ENCODE data around the gene RIMS4. TPM values are rescaled to one million over a fixed set of nuclear protein-coding genes. Genes with fewer than 3 reads are reported as not detected.

The RIMS4 gene
- total RNA-seq, 1 experiment from 2014 or later: 16.3 TPM

DNA sequence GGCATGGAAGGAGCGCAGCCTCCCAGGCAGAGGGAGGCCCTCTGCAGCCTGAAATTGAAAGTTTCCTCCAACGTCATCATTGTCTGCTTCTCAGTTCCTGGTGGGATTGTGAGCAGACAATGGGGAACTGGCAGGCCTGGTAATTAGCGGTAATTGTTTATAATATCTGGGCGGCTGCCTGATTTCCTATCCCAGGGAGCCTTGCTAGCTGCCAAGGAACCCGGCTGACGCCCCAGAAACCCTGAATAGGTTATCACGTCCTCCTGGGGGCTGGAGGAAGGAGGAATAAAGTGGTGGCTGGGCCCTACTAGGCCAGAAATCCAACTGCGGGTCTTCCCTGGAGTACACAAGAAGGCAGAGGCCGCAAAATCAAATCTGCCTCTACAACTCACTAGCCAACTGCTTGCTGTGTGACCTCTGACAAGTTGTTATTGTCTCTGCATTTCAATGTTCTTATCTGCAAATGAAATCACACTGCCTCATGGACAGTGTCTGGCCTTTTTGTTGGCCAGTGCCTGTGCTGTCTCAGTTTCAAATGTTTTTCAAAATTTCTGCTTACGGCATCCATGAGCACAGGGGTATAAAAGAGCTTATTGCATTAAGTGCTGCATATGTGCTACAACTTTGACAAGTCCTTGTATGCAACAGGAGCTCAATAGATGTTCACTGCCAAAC is 47.7 kb downstream of the RIMS4 start:
- Histone ChIP-seq H3K56ac (ENCODE audit: insufficient read length, low read depth, low read length) (no peak overlapping the region), H3K23me2 (ENCODE audit: insufficient read length, low read depth, low read length, poor library complexity, severe bottlenecking) (no peaks in the 10 kb centered on the region), H3K18ac (ENCODE audit: insufficient read length, low read depth, low read length) (no peak overlapping the region), H2BK5ac (ENCODE audit: insufficient read length, low read length) (no peak overlapping the region), H4K8ac (replicated peaks; ENCODE audit: insufficient read length, low read depth, low read length) (no peak overlapping the region), H2BK12ac (ENCODE audit: insufficient read length, low read depth, low read length) (no peak overlapping the region), H2BK20ac (ENCODE audit: low read depth, low read length, poor library complexity, severe bottlenecking) (no peak overlapping the region), H3K4me1 (ENCODE audit: insufficient read depth, low read length) (no peaks in the 10 kb centered on the region; the same call in 1 of the 2 replicates), H2AK5ac (ENCODE audit: insufficient read length, low read length) (no peak overlapping the region), H3K27ac (ENCODE audit: insufficient read length, low read depth, low read length) (no peak overlapping the region), H3T11ph (ENCODE audit: low read length) (no peak overlapping the region), H3K9ac (ENCODE audit: extremely low read depth, insufficient read length, low read length) (no peak overlapping the region), H2AFZ (ENCODE audit: low read length) (no peak overlapping the region), H2BK120ac (ENCODE audit: low read depth, low read length, poor library complexity, severe bottlenecking) (no peak overlapping the region), H3K9me3 (ENCODE audit: control insufficient read depth, low read depth, low read length) (no peaks in the 10 kb centered on the region), H3K23ac (ENCODE audit: insufficient read length, low read depth, low read length) (no peak overlapping the region), H3K14ac (ENCODE audit: insufficient read depth, low read length) (no peak overlapping the region), H4K20me1 (ENCODE audit: control insufficient read depth, insufficient read depth, insufficient read length) (no peaks in the 10 kb centered on the region), H3K4me2 (ENCODE audit: insufficient read depth, insufficient read length, low read length) (no peak overlapping the region), H3K79me1 (ENCODE audit: insufficient read depth, low read depth, low read length, poor library complexity, severe bottlenecking) (no peaks in the 10 kb centered on the region), H3K27me3 (ENCODE audit: insufficient read depth, low read length) (no peaks in the 10 kb centered on the region), H3K4ac (ENCODE audit: low read depth, low read length) (no peak overlapping the region), H2BK15ac (ENCODE audit: low read depth, low read length) (no peak overlapping the region), H4K91ac (ENCODE audit: insufficient read length, low read depth, low read length) (no peak overlapping the region), H4K5ac (ENCODE audit: insufficient read length, low read depth, low read length) (no peak overlapping the region), H3K79me2 (ENCODE audit: insufficient read depth, low read length) (no peaks in the 10 kb centered on the region)
- no peak for DNase-seq
- Mint-ChIP-seq H3K27me3 (ENCODE audit: low read depth) (no peaks in the 10 kb centered on the region), H3K27ac (no peak overlapping the region), H3K4me3 (no peak overlapping the region), H3K4me1 (peaks cover 16 to 25% of the 10 kb centered on the region in 2 experiments), H3K36me3 (ENCODE audit: insufficient read depth in 1 of 3, low read depth in 3 of 3) (peaks cover 0 to 3% (median 0%) of the 10 kb centered on the region in 3 experiments; a peak in 3 of 7 replicates), H3K9me3 (no peaks in the 10 kb centered on the region)
- TF ChIP-seq, protein P1, sequence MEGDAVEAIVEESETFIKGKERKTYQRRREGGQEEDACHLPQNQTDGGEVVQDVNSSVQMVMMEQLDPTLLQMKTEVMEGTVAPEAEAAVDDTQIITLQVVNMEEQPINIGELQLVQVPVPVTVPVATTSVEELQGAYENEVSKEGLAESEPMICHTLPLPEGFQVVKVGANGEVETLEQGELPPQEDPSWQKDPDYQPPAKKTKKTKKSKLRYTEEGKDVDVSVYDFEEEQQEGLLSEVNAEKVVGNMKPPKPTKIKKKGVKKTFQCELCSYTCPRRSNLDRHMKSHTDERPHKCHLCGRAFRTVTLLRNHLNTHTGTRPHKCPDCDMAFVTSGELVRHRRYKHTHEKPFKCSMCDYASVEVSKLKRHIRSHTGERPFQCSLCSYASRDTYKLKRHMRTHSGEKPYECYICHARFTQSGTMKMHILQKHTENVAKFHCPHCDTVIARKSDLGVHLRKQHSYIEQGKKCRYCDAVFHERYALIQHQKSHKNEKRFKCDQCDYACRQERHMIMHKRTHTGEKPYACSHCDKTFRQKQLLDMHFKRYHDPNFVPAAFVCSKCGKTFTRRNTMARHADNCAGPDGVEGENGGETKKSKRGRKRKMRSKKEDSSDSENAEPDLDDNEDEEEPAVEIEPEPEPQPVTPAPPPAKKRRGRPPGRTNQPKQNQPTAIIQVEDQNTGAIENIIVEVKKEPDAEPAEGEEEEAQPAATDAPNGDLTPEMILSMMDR (conservative IDR thresholded peaks at IDR 0.05): no peak
- no CpG with 5 or more reads among the region's 10 CpGs for WGBS (ENCODE audit: extremely low coverage, insufficient read length, low lambda C conversion rate)

Measured in H9 (cell line).